Activated T-cell treated with anti-CD3 and anti-CD28 coated beads for 1 hour (primary cell): ENCODE results near the gene OAS3.

Experiments
- DNase-seq: peaks from one replicate; pipeline ENCODE4 v3.0.0-alpha.2; 2020; ENCODE audit warnings: low read depth

Gene OAS3

GRCh38 chr12:112961536-112961935 is 23.3 kb downstream of the OAS3 start:
- DNase-seq: no peak

DNA sequence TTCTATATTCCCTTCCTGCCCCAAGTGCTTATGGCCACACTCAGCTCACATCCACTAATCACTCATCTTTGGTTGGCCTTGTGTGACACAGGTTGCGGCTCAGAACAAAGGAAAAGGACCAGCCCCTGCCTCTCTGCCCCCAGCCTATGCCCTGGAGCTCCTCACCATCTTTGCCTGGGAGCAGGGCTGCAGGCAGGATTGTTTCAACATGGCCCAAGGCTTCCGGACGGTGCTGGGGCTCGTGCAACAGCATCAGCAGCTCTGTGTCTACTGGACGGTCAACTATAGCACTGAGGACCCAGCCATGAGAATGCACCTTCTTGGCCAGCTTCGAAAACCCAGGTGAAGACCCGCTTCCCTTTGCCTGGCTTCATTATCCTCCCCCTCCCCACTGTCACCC is 24.3 kb downstream of the OAS3 start:
- no peak for DNase-seq

- DNase-seq: no peak
These were observed 25.1 kb downstream of the OAS3 start for GRCh38 chr12:112963227-112963861.

DNA sequence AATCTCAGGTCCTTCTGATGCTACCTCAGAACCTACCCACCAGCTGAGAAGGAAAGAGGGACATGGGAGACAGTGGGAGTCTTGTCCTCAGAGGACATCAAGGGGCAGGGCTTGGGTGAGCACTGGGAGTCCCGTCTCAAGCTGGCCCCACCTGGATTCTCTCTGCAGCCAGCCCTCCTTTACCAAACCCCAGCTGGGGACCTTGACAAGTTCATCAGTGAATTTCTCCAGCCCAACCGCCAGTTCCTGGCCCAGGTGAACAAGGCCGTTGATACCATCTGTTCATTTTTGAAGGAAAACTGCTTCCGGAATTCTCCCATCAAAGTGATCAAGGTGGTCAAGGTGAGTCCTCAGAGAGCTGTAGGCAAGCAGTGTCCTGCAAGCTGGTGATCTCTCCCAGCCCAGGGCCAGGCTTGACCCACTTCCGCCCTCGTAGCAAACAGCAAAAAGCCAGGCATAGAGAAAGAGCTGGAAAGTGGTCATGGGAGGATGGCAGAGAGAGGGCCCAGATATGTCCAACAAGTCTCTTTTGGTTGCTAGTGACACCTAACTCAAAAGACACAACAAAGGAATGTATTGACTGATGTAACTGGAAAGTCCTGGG is 25.9 kb downstream of the OAS3 start:
- no peak for DNase-seq

- no peak for DNase-seq
These were observed 26.6 kb downstream of the OAS3 start for GRCh38 chr12:112964915-112965314.

GRCh38 chr12:112965643-112966042 is 27.4 kb downstream of the OAS3 start:
- DNase-seq: no peak

- DNase-seq: no peak
These were observed 29.0 kb downstream of the OAS3 start for GRCh38 chr12:112967306-112967705.

GRCh38 chr12:112967858-112968257 is 29.6 kb downstream of the OAS3 start:
- no peak for DNase-seq

DNA sequence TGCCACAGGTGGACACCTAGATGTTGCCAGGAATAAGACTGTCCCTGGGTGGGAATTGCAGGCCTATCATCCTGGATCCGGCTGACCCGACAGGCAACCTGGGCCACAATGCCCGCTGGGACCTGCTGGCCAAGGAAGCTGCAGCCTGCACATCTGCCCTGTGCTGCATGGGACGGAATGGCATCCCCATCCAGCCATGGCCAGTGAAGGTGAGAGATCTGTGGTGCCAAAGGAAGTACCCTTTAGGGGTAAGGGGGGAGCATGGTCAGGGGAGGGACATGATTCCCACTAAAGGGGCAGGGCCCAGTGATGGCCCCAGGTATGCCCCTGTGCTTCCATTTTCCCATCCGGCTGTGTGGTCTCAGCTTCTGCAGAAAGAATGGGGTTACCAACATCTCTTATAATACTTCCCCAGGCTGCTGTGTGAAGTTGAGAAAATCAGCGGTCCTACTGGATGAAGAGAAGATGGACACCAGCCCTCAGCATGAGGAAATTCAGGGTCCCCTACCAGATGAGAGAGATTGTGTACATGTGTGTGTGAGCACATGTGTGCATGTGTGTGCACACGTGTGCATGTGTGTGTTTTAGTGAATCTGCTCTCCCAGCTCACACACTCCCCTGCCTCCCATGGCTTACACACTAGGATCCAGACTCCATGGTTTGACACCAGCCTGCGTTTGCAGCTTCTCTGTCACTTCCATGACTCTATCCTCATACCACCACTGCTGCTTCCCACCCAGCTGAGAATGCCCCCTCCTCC is 31.5 kb downstream of the OAS3 start:
- DNase-seq: no peak

DNA sequence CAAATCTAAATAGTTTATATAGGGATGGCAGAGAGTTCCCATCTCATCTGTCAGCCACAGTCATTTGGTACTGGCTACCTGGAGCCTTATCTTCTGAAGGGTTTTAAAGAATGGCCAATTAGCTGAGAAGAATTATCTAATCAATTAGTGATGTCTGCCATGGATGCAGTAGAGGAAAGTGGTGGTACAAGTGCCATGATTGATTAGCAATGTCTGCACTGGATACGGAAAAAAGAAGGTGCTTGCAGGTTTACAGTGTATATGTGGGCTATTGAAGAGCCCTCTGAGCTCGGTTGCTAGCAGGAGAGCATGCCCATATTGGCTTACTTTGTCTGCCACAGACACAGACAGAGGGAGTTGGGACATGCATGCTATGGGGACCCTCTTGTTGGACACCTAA is 32.1 kb downstream of the OAS3 start:
- DNase-seq: no peak

DNA sequence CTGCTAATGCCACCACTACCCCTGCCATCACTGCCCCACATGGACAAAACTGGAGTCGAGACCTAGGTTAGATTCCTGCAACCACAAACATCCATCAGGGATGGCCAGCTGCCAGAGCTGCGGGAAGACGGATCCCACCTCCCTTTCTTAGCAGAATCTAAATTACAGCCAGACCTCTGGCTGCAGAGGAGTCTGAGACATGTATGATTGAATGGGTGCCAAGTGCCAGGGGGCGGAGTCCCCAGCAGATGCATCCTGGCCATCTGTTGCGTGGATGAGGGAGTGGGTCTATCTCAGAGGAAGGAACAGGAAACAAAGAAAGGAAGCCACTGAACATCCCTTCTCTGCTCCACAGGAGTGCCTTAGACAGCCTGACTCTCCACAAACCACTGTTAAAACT is 33.0 kb downstream of the OAS3 start:
- DNase-seq: no peak

GRCh38 chr12:112973011-112973735 is 34.9 kb downstream of the OAS3 start:
- DNase-seq: no peak

DNA sequence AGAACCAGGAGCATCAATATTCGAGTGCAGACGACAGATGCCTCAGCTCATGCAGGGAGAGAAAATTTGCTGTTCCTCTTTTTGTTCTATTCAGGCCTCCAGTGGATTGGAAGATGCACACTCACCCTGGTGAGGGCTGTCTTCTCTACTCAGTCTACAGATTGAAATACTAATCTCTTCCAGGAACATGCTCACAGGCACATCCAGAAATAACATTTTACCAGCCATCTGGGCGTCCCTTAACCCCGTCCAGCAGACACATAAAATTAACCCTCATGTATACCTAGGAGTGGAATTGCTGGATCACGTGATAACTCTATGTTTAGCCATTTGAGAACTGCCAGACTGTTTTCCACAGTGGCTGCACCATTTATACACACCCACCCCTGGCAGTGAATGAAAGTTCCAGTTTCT is 35.6 kb downstream of the OAS3 start:
- no peak for DNase-seq

- no peak for DNase-seq
These were observed 36.6 kb downstream of the OAS3 start for GRCh38 chr12:112974904-112975303.

GRCh38 chr12:112977139-112977538 is 38.9 kb downstream of the OAS3 start:
- no peak for DNase-seq

- no peak for DNase-seq
These were observed 39.4 kb downstream of the OAS3 start for GRCh38 chr12:112977641-112978040.

DNA sequence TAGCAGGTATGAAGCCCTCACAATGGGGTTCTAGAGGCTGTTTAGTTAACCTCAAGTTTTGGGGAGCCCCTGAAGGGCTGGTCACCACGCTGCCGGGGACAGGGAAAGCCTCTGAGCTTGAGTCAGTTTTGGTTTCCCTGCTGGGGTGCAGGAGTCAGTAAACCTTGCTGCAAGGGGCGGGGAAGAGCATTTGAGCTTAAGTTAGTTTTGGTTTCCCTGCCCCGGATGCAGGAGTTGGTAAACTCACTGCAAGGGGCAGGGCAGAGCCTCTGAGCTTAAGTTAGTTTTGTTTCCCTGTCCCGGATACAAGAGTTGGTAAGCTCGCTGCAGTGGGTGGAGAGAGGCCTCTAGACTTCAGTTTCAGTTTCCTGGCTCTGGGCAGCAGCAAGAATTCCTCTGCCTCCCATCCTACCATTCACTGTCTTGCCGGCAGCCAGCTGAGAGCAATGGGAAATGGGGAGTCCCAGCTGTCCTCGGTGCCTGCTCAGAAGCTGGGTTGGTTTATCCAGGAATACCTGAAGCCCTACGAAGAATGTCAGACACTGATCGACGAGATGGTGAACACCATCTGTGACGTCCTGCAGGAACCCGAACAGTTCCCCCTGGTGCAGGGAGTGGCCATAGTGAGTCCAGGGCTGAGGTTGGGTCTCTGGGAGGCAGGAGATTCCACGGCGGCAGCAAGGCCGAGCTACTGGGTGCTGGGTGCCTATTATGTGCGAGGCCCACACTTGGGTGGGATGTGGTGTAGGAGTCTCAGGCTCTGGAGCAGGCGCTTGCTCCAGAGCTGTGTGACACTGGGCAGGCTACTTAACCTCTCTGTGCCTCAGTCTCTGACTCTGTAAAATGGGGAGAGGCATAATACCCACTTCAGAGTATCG is 40.1 kb downstream of the OAS3 start, which contains the start of gene OAS2:
Gene OAS2, plus strand, starts transcription at position 357 of the 878 bp plus-strand sequence. Its CDS starts 90 bp downstream, at position 447.
- peak; percentile 64 for DNase-seq

DNA sequence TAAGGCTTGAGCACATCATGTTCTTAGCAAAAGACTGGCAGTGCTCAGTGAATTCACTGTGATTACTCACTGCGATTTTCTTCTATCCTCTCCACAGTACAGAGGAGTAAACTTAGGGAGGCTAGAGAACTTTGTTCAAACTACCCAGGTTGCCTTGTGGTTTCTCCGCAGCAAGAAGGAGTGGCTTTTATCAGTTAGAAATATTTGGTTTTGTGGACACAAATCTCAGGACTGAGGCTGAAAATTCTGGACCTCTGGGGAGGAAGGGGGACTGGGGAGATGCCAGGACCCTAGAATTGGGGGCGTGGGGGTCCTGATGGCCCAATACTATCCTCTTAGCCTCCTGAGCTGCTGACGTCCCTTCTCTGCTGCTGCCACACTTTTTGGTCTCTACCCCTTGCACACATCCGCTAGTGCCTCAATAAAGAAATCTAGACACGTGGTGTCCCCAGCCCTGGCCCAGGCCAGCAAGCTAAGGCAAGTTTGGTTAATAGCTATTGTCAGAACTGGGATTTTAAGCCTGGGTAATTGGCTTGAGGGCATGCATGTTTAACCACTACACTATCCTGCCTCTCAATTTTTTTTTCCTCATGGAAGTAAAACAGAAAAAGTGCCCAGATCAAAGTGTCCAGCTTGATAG is 40.9 kb downstream of the OAS3 start:
- DNase-seq: peak; percentile 40

DNA sequence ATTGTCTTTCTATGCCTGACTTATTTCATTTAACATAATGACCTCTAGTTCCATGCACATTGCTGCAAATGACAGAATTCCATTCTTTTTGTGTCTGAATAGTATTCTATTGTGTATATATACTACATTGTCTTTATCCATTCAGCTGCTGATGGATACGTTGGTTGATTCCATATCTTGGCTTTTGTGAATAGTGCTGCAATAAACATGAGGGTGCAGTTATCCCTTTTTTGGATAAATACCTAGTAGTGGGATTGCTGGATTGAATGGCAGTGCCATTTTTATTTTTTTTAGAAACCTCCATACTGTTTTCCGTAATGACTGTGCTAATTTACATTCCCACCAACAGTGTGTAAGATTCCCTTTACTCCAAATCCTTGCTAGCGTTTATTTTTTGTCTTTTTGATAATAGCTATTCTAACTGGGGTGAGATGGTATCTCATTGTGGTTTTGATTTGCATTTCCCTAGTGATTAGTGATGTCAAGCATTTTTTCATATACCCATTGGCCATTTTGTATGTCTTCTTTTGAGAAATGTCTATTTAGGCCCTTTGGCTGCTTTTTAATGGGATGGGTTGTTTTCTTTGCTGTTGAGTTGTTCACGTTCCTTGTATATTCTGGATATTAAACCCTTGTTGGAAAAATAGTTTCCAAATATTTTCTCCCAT is 42.4 kb downstream of the OAS3 start:
- DNase-seq: no peak

DNA sequence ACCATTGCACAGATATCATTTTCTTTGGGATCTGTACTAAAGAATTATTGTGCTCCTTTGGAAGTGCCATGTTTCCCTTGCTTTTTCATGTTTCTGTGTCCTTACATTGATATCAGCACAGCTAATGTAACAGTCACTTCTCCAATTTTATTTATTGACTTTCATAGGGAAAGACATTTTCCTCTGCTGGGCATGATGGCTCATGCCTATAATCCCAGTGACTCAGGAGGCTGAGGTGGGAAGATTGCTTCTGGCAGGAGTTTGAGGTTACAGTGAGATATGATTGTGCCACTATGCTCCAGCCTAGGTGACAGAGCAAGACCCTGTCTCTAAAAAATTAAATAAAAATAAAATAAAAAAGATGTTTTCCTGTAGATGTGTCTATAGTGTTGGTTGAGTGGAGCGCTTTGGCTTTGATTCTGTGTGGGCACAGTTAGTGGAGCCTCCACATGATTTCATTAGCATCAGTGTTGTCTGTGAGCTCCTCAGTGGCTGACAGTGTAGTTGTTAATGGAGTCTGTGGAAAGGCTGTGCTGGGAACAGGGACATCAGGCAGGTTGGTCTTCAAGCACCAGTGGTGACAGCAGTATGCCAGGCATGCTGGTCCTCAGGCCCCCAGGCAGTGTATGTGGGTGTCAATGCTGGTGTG is 47.5 kb downstream of the OAS3 start:
- no peak for DNase-seq
